SKM-1 treated with dmso at 0.1 percent for 144 hours (cell line): ENCODE results near the gene BANF2.
"Not testable (repeated sequence)": the region's sequence is repeated elsewhere in the genome, so short reads cannot be mapped to it uniquely, and the experiment has no call there.

Source experiments
- DNase-seq: peaks from one replicate; lab custom pipeline; 2025; ENCODE audit not compliant: unreplicated experiment; lab: John Stamatoyannopoulos, UW

BANF2 gene

GRCh38 chr20:17699931-17700351 is at the start of gene BANF2:
TSS of gene BANF2 (plus strand) at chr20:17699966. CDS start at chr20:17725026, 25,060 bp downstream.
- no peak for DNase-seq

- no peak for DNase-seq
Observed at GRCh38 chr20:17650301-17651128, 49.3 kb upstream of the BANF2 start.

GRCh38 chr20:17651129-17651759 is 48.5 kb upstream of the BANF2 start:
- DNase-seq, result no peak

- no peak for DNase-seq
Observed at GRCh38 chr20:17651760-17652388, 47.9 kb upstream of the BANF2 start.

- no peak for DNase-seq
Observed at GRCh38 chr20:17652411-17652810, 47.4 kb upstream of the BANF2 start.

- no peak for DNase-seq
Observed at GRCh38 chr20:17653835-17654648, 45.7 kb upstream of the BANF2 start.

GRCh38 chr20:17654649-17655285 is 45.0 kb upstream of the BANF2 start:
- no peak for DNase-seq

- no peak for DNase-seq
Observed at GRCh38 chr20:17655286-17655651, 44.5 kb upstream of the BANF2 start.

- no peak for DNase-seq
Observed at GRCh38 chr20:17655865-17656479, 43.8 kb upstream of the BANF2 start.

- no peak for DNase-seq
Observed at GRCh38 chr20:17657079-17657825, 42.5 kb upstream of the BANF2 start.

GRCh38 chr20:17657898-17658647 is 41.7 kb upstream of the BANF2 start:
- no peak for DNase-seq

GRCh38 chr20:17658648-17658993 is 41.1 kb upstream of the BANF2 start:
- DNase-seq, result no peak

GRCh38 chr20:17659344-17659743 is 40.4 kb upstream of the BANF2 start:
- not testable (repeated sequence) for DNase-seq

GRCh38 chr20:17659801-17660200 is 40.0 kb upstream of the BANF2 start:
- DNase-seq, result no peak

GRCh38 chr20:17660667-17661066 is 39.1 kb upstream of the BANF2 start:
- DNase-seq, result no peak

- DNase-seq, result no peak
Observed at GRCh38 chr20:17661121-17661744, 38.5 kb upstream of the BANF2 start.

- no peak for DNase-seq
Observed at GRCh38 chr20:17662333-17663039, 37.3 kb upstream of the BANF2 start.

- no peak for DNase-seq
Observed at GRCh38 chr20:17663040-17663399, 36.7 kb upstream of the BANF2 start.
